GM12891 (cell line): ENCODE results near the gene PGLYRP4.

Experiments
- POLR2A ChIP-seq: IDR thresholded peaks from 2 replicates; pipeline ENCODE4 v1.6.1; 2011; ENCODE audit warnings: low read depth, low read length, control low read depth
- POLR2AphosphoS5 ChIP-seq: IDR thresholded peaks from 2 replicates; pipeline ENCODE4 v1.6.1; 2011; ENCODE audit warnings: low read depth, low read length, control low read depth
- POU2F2 ChIP-seq: IDR thresholded peaks from 2 replicates; pipeline ENCODE4 v1.6.1; 2011; ENCODE audit warnings: low read depth, mild to moderate bottlenecking, control low read depth, low read length, moderate library complexity
- TAF1 ChIP-seq: IDR thresholded peaks from 2 replicates; pipeline ENCODE4 v1.6.1; 2011; ENCODE audit warnings: low read depth, low read length, control low read depth

GRCh38 chr1:153343040-153343681 is 5.5 kb downstream of the PGLYRP4 start:
- TF ChIP-seq TAF1: no peak
- TF ChIP-seq POLR2AphosphoS5: no peak
- TF ChIP-seq POLR2A: no peak
- TF ChIP-seq POU2F2: no peak
